H1 (cell line): Measurements from ENCODE around the gene FAN1. TPM values are rescaled to one million over a fixed set of nuclear protein-coding genes. Genes with fewer than 3 reads are reported as not detected.

Experiments used
- CTCF ChIA-PET: fragments of 300-600 bp; sonication (Branson Sonifier 250); formaldehyde crosslinking; loops from one replicate; lab custom pipeline; 2021; ENCODE audit not compliant: partially characterized antibody; lab: Charles Lee
- POLR2A ChIA-PET: fragments of 300-600 bp; sonication (Branson Sonifier 250); formaldehyde crosslinking; loops from one replicate; lab custom pipeline; 2021; ENCODE audit warnings: inconsistent platforms; ENCODE audit not compliant: partially characterized antibody; lab: Charles Lee
- DNase-seq, 2 experiments: peaks; one replicate each; pipeline versions ENCODE4 v3.0.0 to v3.0.0-alpha.2; 2010 to 2022; ENCODE audit warnings: low spot score in 2 of 2, low read depth in 1 of 2, mixed read lengths in 1 of 2
- FAIRE-seq: peaks from 2 replicates; lab custom pipeline; 2011; peaks lifted over from hg19 to GRCh38; lab: Jason Lieb, UNC
- H2AFZ ChIP-seq: 2 replicates; pipeline ENCODE4 v1.8.1; 2012; ENCODE audit warnings: low read length, inconsistent platforms
- H2AK5ac ChIP-seq: 2 replicates; pipeline ENCODE4 v1.6.1; 2013; ENCODE audit warnings: low read depth, low read length
- H2BK120ac ChIP-seq: replicated peaks from 2 replicates; pipeline ENCODE3; 2013; ENCODE audit warnings: low read depth, low read length, inconsistent platforms
- H2BK12ac ChIP-seq: 2 replicates; pipeline ENCODE4 v1.6.1; 2013; ENCODE audit warnings: low read depth, low read length
- H2BK15ac ChIP-seq: 2 replicates; pipeline ENCODE4 v1.6.1; 2013; ENCODE audit warnings: low read length
- H2BK20ac ChIP-seq: 2 replicates; pipeline ENCODE4 v1.6.1; 2013; ENCODE audit warnings: low read length
- H2BK5ac ChIP-seq: 2 replicates; pipeline ENCODE4 v1.6.1; 2013; ENCODE audit warnings: low read depth, low read length
- H3K14ac ChIP-seq: 2 replicates; pipeline ENCODE4 v1.6.1; 2013; ENCODE audit warnings: inconsistent platforms; ENCODE audit not compliant: insufficient read length
- H3K18ac ChIP-seq: 2 replicates; pipeline ENCODE4 v1.6.1; 2013; ENCODE audit warnings: low read length; ENCODE audit errors: extremely low read depth
- H3K23ac ChIP-seq: 2 replicates; pipeline ENCODE4 v1.6.1; 2013; ENCODE audit warnings: inconsistent platforms; ENCODE audit not compliant: insufficient read length
- H3K23me2 ChIP-seq: 2 replicates; pipeline ENCODE4 v1.6.1; 2013; ENCODE audit warnings: low read depth, low read length
- H3K27ac ChIP-seq: 2 replicates; pipeline ENCODE4 v1.6.1; 2011; ENCODE audit warnings: low read depth, low read length, inconsistent platforms
- H3K27me3 ChIP-seq, 4 experiments: replicated peaks in 1 of 4; 1 replicate in 1 of 4; 2 replicates in 3 of 4; pipeline versions ENCODE4 v1.6.1 to v1.8.1; 2011 to 2013; ENCODE audit warnings: low read length in 3 of 4, mild to moderate bottlenecking in 3 of 4, inconsistent platforms in 2 of 4, mixed read lengths in 2 of 4, moderate library complexity in 1 of 4; ENCODE audit not compliant: control insufficient read depth in 3 of 4, insufficient read depth in 3 of 4; ENCODE audit errors: extremely low read depth in 1 of 4
- H3K36me3 ChIP-seq, 4 experiments: 2 replicates each; pipeline versions ENCODE4 v1.6.1 to v1.8.1; 2011 to 2013; ENCODE audit warnings: mild to moderate bottlenecking in 4 of 4, low read length in 3 of 4, moderate library complexity in 2 of 4, control low read depth in 1 of 4, inconsistent platforms in 1 of 4; ENCODE audit not compliant: insufficient read depth in 4 of 4, control insufficient read depth in 2 of 4
- H3K4ac ChIP-seq: replicated peaks from 2 replicates; pipeline ENCODE3; 2013; ENCODE audit warnings: low read length, low read depth, mixed read lengths, inconsistent platforms; ENCODE audit not compliant: insufficient read length
- H3K4me1 ChIP-seq, 4 experiments: replicated peaks in 1 of 4; 1 replicate in 1 of 4; 2 replicates in 3 of 4; pipeline versions ENCODE4 v1.6.1 to v1.8.1; 2011 to 2013; ENCODE audit warnings: low read length in 3 of 4, inconsistent platforms in 2 of 4, mixed read lengths in 1 of 4; ENCODE audit not compliant: insufficient read depth in 4 of 4, control insufficient read depth in 3 of 4
- H3K4me2 ChIP-seq, 2 experiments: 2 replicates each; pipeline versions ENCODE4 v1.6.1 to v1.8.1; 2011 to 2013; ENCODE audit warnings: low read depth in 2 of 2, low read length in 2 of 2, control low read depth in 1 of 2, inconsistent platforms in 1 of 2, mild to moderate bottlenecking in 1 of 2; ENCODE audit not compliant: insufficient read depth in 1 of 2
- H3K4me3 ChIP-seq, 4 experiments: fragments of 200-600, 300-600 bp in 1 of 4; sonication (generic), shearing (Covaris generic), sonication (Bioruptor Twin) in 1 of 4; 2 replicates each; pipeline versions ENCODE4 v1.5.1 to v1.8.1; 2011 to 2016; ENCODE audit warnings: low read length in 4 of 4, low read depth in 3 of 4, control low read depth in 2 of 4, inconsistent platforms in 2 of 4, mild to moderate bottlenecking in 2 of 4, mixed read lengths in 1 of 4, moderate library complexity in 1 of 4; ENCODE audit not compliant: insufficient read depth in 2 of 4; ENCODE audit errors: extremely low read depth in 1 of 4
- H3K56ac ChIP-seq: replicated peaks from 2 replicates; pipeline ENCODE3; 2013; ENCODE audit warnings: low read depth, mild to moderate bottlenecking, mixed read lengths, low read length, inconsistent platforms; ENCODE audit not compliant: insufficient read length
- H3K79me1 ChIP-seq: 2 replicates; pipeline ENCODE4 v1.6.1; 2013; ENCODE audit warnings: low read depth, low read length, control low read depth
- H3K79me2 ChIP-seq, 2 experiments: 2 replicates each; pipeline versions ENCODE4 v1.6.1 to v1.8.1; 2012 to 2013; ENCODE audit warnings: low read length in 2 of 2, mild to moderate bottlenecking in 2 of 2, inconsistent platforms in 1 of 2; ENCODE audit not compliant: insufficient read depth in 2 of 2, control insufficient read depth in 1 of 2
- H3K9ac ChIP-seq, 4 experiments: replicated peaks in 1 of 4; 1 replicate in 1 of 4; 2 replicates in 3 of 4; pipeline versions ENCODE4 v1.6.1 to v1.8.1; 2011 to 2013; ENCODE audit warnings: low read depth in 3 of 4, low read length in 3 of 4, control low read depth in 2 of 4, mild to moderate bottlenecking in 2 of 4, moderate library complexity in 2 of 4, inconsistent platforms in 1 of 4; ENCODE audit errors: extremely low read depth in 1 of 4
- H3K9me3 ChIP-seq, 2 experiments: 2 replicates each; pipeline versions ENCODE4 v1.6.1 to v1.8.1; 2012 to 2013; ENCODE audit warnings: mild to moderate bottlenecking in 2 of 2, moderate library complexity in 2 of 2, control low read depth in 1 of 2, inconsistent platforms in 1 of 2, low read depth in 1 of 2, low read length in 1 of 2, mixed read lengths in 1 of 2; ENCODE audit not compliant: insufficient read depth in 2 of 2
- H4K20me1 ChIP-seq, 2 experiments: replicated peaks in 1 of 2; 2 replicates each; pipeline versions ENCODE3 to v1.8.1; 2011 to 2013; ENCODE audit warnings: inconsistent platforms in 2 of 2, low read length in 2 of 2, mild to moderate bottlenecking in 1 of 2; ENCODE audit not compliant: insufficient read depth in 2 of 2, control insufficient read depth in 1 of 2
- H4K5ac ChIP-seq: 2 replicates; pipeline ENCODE4 v1.6.1; 2013; ENCODE audit warnings: low read length, low read depth, mixed read lengths, inconsistent platforms; ENCODE audit not compliant: insufficient read length
- H4K8ac ChIP-seq: 2 replicates; pipeline ENCODE4 v1.8.0; 2013; ENCODE audit warnings: mild to moderate bottlenecking, moderate library complexity, low read length, inconsistent platforms; ENCODE audit not compliant: insufficient read depth; ENCODE audit errors: extremely low read depth
- H4K91ac ChIP-seq: replicated peaks from 2 replicates; pipeline ENCODE3; 2013; ENCODE audit warnings: low read length, mixed read lengths, inconsistent platforms; ENCODE audit not compliant: insufficient read length
- CBX5 ChIP-seq: fragments of 300-800, 300-1000 bp; sonication (generic); IDR thresholded peaks from 2 replicates; pipeline ENCODE4 v1.7.1; 2016; ENCODE audit warnings: antibody characterized with exemption, low read length, low read depth
- CEBPB ChIP-seq: IDR thresholded peaks from 2 replicates; pipeline ENCODE4 v1.6.1; 2012; ENCODE audit warnings: low read depth, low read length
- CTBP2 ChIP-seq: IDR thresholded peaks from 2 replicates; pipeline ENCODE4 v1.7.0; 2011; ENCODE audit warnings: borderline replicate concordance, mild to moderate bottlenecking, moderate library complexity, mixed read lengths, low read length; ENCODE audit not compliant: insufficient read depth, insufficient read length
- CTCF ChIP-seq, 3 experiments: IDR thresholded peaks; 1 replicate in 2 of 3; 2 replicates in 1 of 3; pipeline versions ENCODE4 v1.5.1 to v1.6.1; 2011; ENCODE audit warnings: low read length in 3 of 3, mild to moderate bottlenecking in 3 of 3, inconsistent platforms in 2 of 3, low read depth in 1 of 3, moderate library complexity in 1 of 3; ENCODE audit not compliant: insufficient read depth in 1 of 3; ENCODE audit errors: control extremely low read depth in 1 of 3
- KDM4A ChIP-seq: IDR thresholded peaks from one replicate; pipeline ENCODE4 v1.7.1; 2012; ENCODE audit warnings: low read depth, mild to moderate bottlenecking, moderate library complexity, low read length, inconsistent platforms; ENCODE audit not compliant: severe bottlenecking
- NRF1 ChIP-seq: IDR thresholded peaks from 2 replicates; pipeline ENCODE4 v1.6.1; 2011; ENCODE audit warnings: mild to moderate bottlenecking, low read depth, low read length, improper control_type of control experiment
- RAD21 ChIP-seq, 2 experiments: IDR thresholded peaks in 1 of 2; conservative IDR thresholded peaks in 1 of 2; 2 replicates each; pipeline ENCODE4 v1.6.1; 2011; ENCODE audit warnings: low read depth in 2 of 2, low read length in 2 of 2, improper control_type of control experiment in 1 of 2, inconsistent platforms in 1 of 2, mild to moderate bottlenecking in 1 of 2, moderate library complexity in 1 of 2
- RFX5 ChIP-seq: IDR thresholded peaks from 2 replicates; pipeline ENCODE4 v1.6.1; 2011; ENCODE audit warnings: low read depth, low read length, improper control_type of control experiment, borderline replicate concordance
- ZNF274 ChIP-seq: IDR thresholded peaks from 2 replicates; pipeline ENCODE4 v1.7.0; 2012; ENCODE audit warnings: low read length, borderline replicate concordance; ENCODE audit errors: extremely low read depth
- WGBS, 2 experiments: shearing (Covaris generic) in 1 of 2; methylation state at CpG; one replicate each; pipeline versions ENCODE4 v1.1.6 to v1.1.7; 2013 to 2015; ENCODE audit warnings: low lambda C conversion rate in 2 of 2, mixed read lengths in 2 of 2, inconsistent platforms in 1 of 2, low coverage in 1 of 2, missing lambda C conversion rate in 1 of 2; ENCODE audit not compliant: insufficient replicate concordance in 2 of 2, insufficient coverage in 1 of 2, insufficient read length in 1 of 2; ENCODE audit errors: extremely low coverage in 1 of 2, missing lambda C conversion rate in 1 of 2; 5-methylcytosine and 5-hydroxymethylcytosine counted together
- polyA plus RNA-seq, 7 experiments: library from polyadenylated mRNA; depleted of rRNA in 3 of 7; stranded (reverse) in 5 of 7; unstranded in 2 of 7; fragments of >200 nt in 5 of 7; fragments of 200-250 nt in 2 of 7; gene quantifications; 1 replicate in 5 of 7; 2 replicates in 1 of 7; 4 replicates in 1 of 7; pipeline versions ENCODE4 v1.2.1 to v1.2.3, GENCODE V29; 2011 to 2013; ENCODE audit warnings: missing spikeins in 2 of 7, mixed read lengths in 2 of 7
- total RNA-seq: library from RNA; stranded (reverse); fragmentation: NEBNext Ultra II Directional; extraction: Animal tissue kit (Norgen Biotek cat#: 25700); gene quantifications from 2 replicates; pipeline ENCODE4 v1.2.1, GENCODE V29; 2021

Gene FAN1
- total and polyA plus RNA-seq, 2 of the 8 experiments (the other 6 are each of a cell fraction or from before 2014, with no cell fraction given), result 8.6 to 24.9 TPM

GRCh38 chr15:30917013-30917412 is 13.3 kb downstream of the FAN1 start:
- Histone ChIP-seq H2BK20ac (no peak overlapping the region), H3K14ac (no peak overlapping the region), H4K8ac (no peak overlapping the region; the same call in none of the 2 replicates), H3K56ac (no peak overlapping the region), H4K20me1 (peaks cover 0 to 3% of the 10 kb centered on the region in 2 experiments), H3K27ac (peak overlapping the region; percentile 23; the same call in 1 of the 2 replicates), H3K9ac (no peak overlapping the region), H3K27me3 (no peaks in the 10 kb centered on the region), H2AK5ac (no peak overlapping the region; the same call in 1 of the 2 replicates), H3K79me2 (no peaks in the 10 kb centered on the region; a peak in 1 of 4 replicates), H2BK15ac (no peak overlapping the region), H3K4me1 (peaks cover 5 to 10% (median 8%) of the 10 kb centered on the region in 4 experiments), H2BK5ac (peak overlapping the region; percentile 19; the same call in 1 of the 2 replicates), H3K36me3 (peaks cover 2 to 63% (median 15%) of the 10 kb centered on the region in 4 experiments), H3K4me2 (no peak overlapping the region), H2BK120ac (no peak overlapping the region), H3K79me1 (0 out of 2 replicates have a peak, but pooled peaks cover 4% of the 10 kb centered on the region), H4K91ac (no peak overlapping the region), H3K4ac (no peak overlapping the region), H3K23ac (no peak overlapping the region), H3K23me2 (no peaks in the 10 kb centered on the region), H2AFZ (no peak overlapping the region), H3K9me3 (no peaks in the 10 kb centered on the region), H2BK12ac (no peak overlapping the region; the same call in 1 of the 2 replicates), H3K4me3 (no peak overlapping the region), H3K18ac (no peak overlapping the region), H4K5ac (no peak overlapping the region)
- FAIRE-seq, result no peak
- ChIA-PET CTCF (interaction anchor here (0.6 to 1.9 kb wide), 9 partner anchors 9 to 401 kb away, joined by 3 to 8 read pairs (median 3); partner anchors contain the start of gene FAN1), POLR2A (no interaction called here)
- DNase-seq, result no peak
- WGBS, 2 experiments, result 73% methylated on average over 6 of the region's 6 CpGs; no CpG with 5 or more reads in 1 of the 2 experiments
- TF ChIP-seq RAD21 (IDR thresholded peaks at IDR 0.05 in 1 of 2, conservative IDR thresholded peaks at IDR 0.05 in 1 of 2; ENCODE audit: low read depth in 2 of 2, low read length in 2 of 2) (peak; percentile 57), CBX5 (no peak), ZNF274 (no peak), KDM4A (no peak), CTBP2 (no peak), RFX5 (no peak), NRF1 (no peak), CEBPB (no peak), CTCF (IDR thresholded peaks at IDR 0.05; ENCODE audit: control extremely low read depth in 1 of 3, insufficient read depth in 1 of 3, low read depth in 1 of 3, low read length in 3 of 3) (peak in 2 of 3 experiments; percentile 21 to 28; a peak in 3 of 4 replicates)
